ENCODE results near the gene LPAR3. TPM values are rescaled to one million over a fixed set of nuclear protein-coding genes. Genes with fewer than 3 reads are reported as not detected.

LPAR3 gene
- total and polyA plus RNA-seq, 2 experiments from 2014 or later, result 0.32 TPM; not detected in 1

DNA sequence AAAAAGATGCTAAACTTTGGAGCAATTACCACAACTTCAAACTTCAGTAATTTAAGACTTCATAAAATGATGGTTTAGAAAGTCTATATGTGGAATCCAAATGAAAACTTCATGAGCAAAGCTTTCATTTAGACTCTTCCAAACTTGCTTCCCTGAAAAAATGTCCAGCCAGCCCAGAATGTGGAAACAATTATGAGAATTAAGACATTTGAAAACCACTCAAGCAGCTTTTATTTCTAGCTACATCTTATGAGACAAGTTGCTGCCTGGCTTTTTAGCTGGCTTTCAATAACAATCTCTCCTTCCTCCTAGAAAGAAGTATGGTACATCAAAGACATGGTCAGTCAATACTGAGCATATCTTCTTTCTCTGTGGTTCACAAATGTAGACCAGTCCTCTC, 21.8 kb downstream of the LPAR3 start:
- H3K27me3 ChIP-seq (replicated peaks; ENCODE audit: insufficient read depth), result no peaks in the 10 kb centered on the region
- H3K4me1 ChIP-seq (ENCODE audit: insufficient read depth), result peaks cover 22% of the 10 kb centered on the region
- H3K9me3 ChIP-seq (ENCODE audit: low read depth), result no peaks in the 10 kb centered on the region
- peaks cover 12% of the 10 kb centered on the region for H3F3A ChIP-seq (ENCODE audit: insufficient read depth)
- no peak for DNase-seq
- no peaks in the 10 kb centered on the region for H3K79me2 ChIP-seq (ENCODE audit: insufficient read depth)
- in situ Hi-C loops (cut with MboI), result no loop called here
- H3K36me3 ChIP-seq (ENCODE audit: low read depth), result no peaks in the 10 kb centered on the region
- H3K4me2 ChIP-seq (ENCODE audit: unreplicated experiment), result no peak overlapping the region
- no peak overlapping the region for H3K4me3 ChIP-seq
- no peaks in the 10 kb centered on the region for H4K20me1 ChIP-seq (ENCODE audit: insufficient read depth)
- no peaks in the 10 kb centered on the region for H3K9me2 ChIP-seq (ENCODE audit: insufficient read depth)
- no peak overlapping the region for H2AFZ ChIP-seq
- no peak overlapping the region for H3K9ac ChIP-seq
- no peak for TF ChIP-seq EZH2 (IDR thresholded peaks at IDR 0.05; ENCODE audit: insufficient read depth, poor library complexity, severe bottlenecking)
- no peak for TF ChIP-seq EZH2phosphoT487 (IDR thresholded peaks at IDR 0.05; ENCODE audit: insufficient read depth, low read depth)
- H3K27ac ChIP-seq, result no peak overlapping the region

DNA sequence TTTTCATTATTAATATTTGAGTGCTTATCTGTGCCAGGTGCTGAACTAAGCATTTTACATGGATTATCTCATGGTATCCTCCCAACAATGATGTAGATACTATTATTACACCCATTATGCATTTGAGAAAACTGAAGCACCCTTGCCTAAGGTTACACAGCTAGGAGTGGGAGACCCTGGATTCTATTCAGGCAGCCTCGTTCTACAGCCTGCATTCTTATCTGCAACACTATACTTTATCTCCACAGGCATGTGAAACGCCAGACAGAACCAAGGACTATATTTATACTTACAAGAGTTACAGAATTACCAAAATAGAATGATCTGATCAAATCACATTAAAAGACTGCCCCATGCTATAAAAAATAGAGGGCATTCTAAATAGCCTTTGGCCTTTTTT, 22.4 kb downstream of the LPAR3 start:
- no peak for DNase-seq
- H3K27me3 ChIP-seq (replicated peaks; ENCODE audit: insufficient read depth), result no peaks in the 10 kb centered on the region
- H3K9me3 ChIP-seq (ENCODE audit: low read depth), result no peaks in the 10 kb centered on the region
- no peak overlapping the region for H2AFZ ChIP-seq
- H3K9ac ChIP-seq, result no peak overlapping the region
- TF ChIP-seq EZH2phosphoT487 (IDR thresholded peaks at IDR 0.05; ENCODE audit: insufficient read depth, low read depth), result no peak
- H3K27ac ChIP-seq, result no peak overlapping the region
- in situ Hi-C loops (cut with MboI), result no loop called here
- H3F3A ChIP-seq (ENCODE audit: insufficient read depth), result peaks cover 12% of the 10 kb centered on the region
- no peaks in the 10 kb centered on the region for H3K9me2 ChIP-seq (ENCODE audit: insufficient read depth)
- no peaks in the 10 kb centered on the region for H3K36me3 ChIP-seq (ENCODE audit: low read depth)
- no peak overlapping the region for H3K4me2 ChIP-seq (ENCODE audit: unreplicated experiment)
- no peaks in the 10 kb centered on the region for H4K20me1 ChIP-seq (ENCODE audit: insufficient read depth)
- 75 to 77% methylated on average over 2 of the region's 2 CpGs for WGBS, 2 experiments (ENCODE audit: low coverage in 1 of 2, low lambda C conversion rate in 2 of 2, missing lambda C conversion rate in 2 of 2)
- H3K79me2 ChIP-seq (ENCODE audit: insufficient read depth), result no peaks in the 10 kb centered on the region
- no peak overlapping the region for H3K4me3 ChIP-seq
- peaks cover 22% of the 10 kb centered on the region for H3K4me1 ChIP-seq (ENCODE audit: insufficient read depth)

DNA sequence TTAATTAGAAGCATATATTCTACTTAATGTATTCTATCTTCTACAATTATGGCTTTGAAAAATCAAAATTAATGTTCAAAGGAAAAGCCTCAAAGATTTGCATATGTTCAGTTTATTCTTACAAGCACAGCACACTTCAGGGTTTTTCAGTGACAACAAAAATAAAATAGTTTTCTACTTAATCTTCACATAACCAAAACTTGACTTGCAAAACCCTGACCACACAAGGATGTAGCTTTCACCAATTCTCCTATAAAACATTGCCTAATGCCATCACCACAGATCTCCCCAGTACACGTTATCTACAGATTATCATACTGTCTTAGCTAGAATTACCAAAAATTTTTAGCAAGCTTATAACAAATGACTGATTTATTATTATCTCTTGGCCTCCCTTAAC, 23.3 kb downstream of the LPAR3 start:
- Histone ChIP-seq H3K9me3 (ENCODE audit: low read depth) (no peaks in the 10 kb centered on the region), H2AFZ (no peak overlapping the region), H3K9me2 (ENCODE audit: insufficient read depth) (no peaks in the 10 kb centered on the region), H3K79me2 (ENCODE audit: insufficient read depth) (no peaks in the 10 kb centered on the region), H3F3A (ENCODE audit: insufficient read depth) (peaks cover 12% of the 10 kb centered on the region), H3K27me3 (replicated peaks; ENCODE audit: insufficient read depth) (no peaks in the 10 kb centered on the region), H3K36me3 (ENCODE audit: low read depth) (no peaks in the 10 kb centered on the region), H3K27ac (0 out of 2 replicates have a peak overlapping the region, but pooled peaks have one; percentile 8), H3K9ac (no peak overlapping the region), H4K20me1 (ENCODE audit: insufficient read depth) (no peaks in the 10 kb centered on the region), H3K4me2 (ENCODE audit: unreplicated experiment) (peak overlapping the region; percentile 21), H3K4me3 (no peak overlapping the region), H3K4me1 (ENCODE audit: insufficient read depth) (peaks cover 22% of the 10 kb centered on the region)
- 6 to 11% methylated on average over 1 of the region's 1 CpG for WGBS, 2 experiments (ENCODE audit: low coverage in 1 of 2, low lambda C conversion rate in 2 of 2, missing lambda C conversion rate in 2 of 2)
- DNase-seq, result peak; percentile 77
- in situ Hi-C loops (cut with MboI), result no loop called here
- no peak for TF ChIP-seq EZH2 (IDR thresholded peaks at IDR 0.05; ENCODE audit: insufficient read depth, poor library complexity, severe bottlenecking)
- 0 out of 2 replicates have a peak, but pooled peaks have one; percentile 67 for TF ChIP-seq EZH2phosphoT487 (IDR thresholded peaks at IDR 0.05; ENCODE audit: insufficient read depth, low read depth)

DNA sequence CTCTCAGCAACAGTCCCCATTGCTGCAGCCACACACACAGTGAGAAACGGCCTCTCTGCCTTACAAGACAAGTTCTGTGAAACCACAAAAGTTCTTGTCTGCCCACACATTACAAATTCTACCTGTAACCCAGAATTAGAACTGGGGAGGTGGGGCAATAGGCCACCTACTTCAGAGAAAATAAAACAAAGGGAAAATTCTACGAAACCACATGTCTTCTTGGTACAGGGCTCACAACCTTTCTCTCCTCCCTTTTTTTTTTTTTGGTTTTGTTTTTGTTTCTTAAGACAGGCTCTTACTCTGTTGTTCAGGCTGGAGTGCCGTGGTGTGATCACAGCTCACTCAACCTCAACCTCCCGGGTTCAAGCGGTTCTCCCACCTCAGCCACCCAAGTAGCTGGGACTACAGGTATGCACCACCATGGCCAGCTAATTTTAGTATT, 30.2 kb downstream of the LPAR3 start:
- H3K36me3 ChIP-seq (ENCODE audit: low read depth), result no peaks in the 10 kb centered on the region
- no peak overlapping the region for H2AFZ ChIP-seq
- DNase-seq, result no peak
- H3K4me3 ChIP-seq, result no peak overlapping the region
- in situ Hi-C loops (cut with MboI), result no loop called here
- no peak overlapping the region for H3K9ac ChIP-seq
- H3K9me2 ChIP-seq (ENCODE audit: insufficient read depth), result no peaks in the 10 kb centered on the region
- H3K4me2 ChIP-seq (ENCODE audit: unreplicated experiment), result no peak overlapping the region
- H3K27me3 ChIP-seq (replicated peaks; ENCODE audit: insufficient read depth), result no peaks in the 10 kb centered on the region
- no peaks in the 10 kb centered on the region for H4K20me1 ChIP-seq (ENCODE audit: insufficient read depth)
- no peak overlapping the region for H3K27ac ChIP-seq
- H3F3A ChIP-seq (ENCODE audit: insufficient read depth), result no peaks in the 10 kb centered on the region
- WGBS, 2 experiments (ENCODE audit: low coverage in 1 of 2, low lambda C conversion rate in 2 of 2, missing lambda C conversion rate in 2 of 2), result 90 to 92% methylated on average over 5 of the region's 5 CpGs
- H3K79me2 ChIP-seq (ENCODE audit: insufficient read depth), result no peaks in the 10 kb centered on the region
- TF ChIP-seq EZH2phosphoT487 (IDR thresholded peaks at IDR 0.05; ENCODE audit: insufficient read depth, low read depth) (no peak), EZH2 (IDR thresholded peaks at IDR 0.05; ENCODE audit: insufficient read depth, poor library complexity, severe bottlenecking) (no peak)
- H3K9me3 ChIP-seq (ENCODE audit: low read depth), result no peaks in the 10 kb centered on the region
- no peaks in the 10 kb centered on the region for H3K4me1 ChIP-seq (ENCODE audit: insufficient read depth)

DNA sequence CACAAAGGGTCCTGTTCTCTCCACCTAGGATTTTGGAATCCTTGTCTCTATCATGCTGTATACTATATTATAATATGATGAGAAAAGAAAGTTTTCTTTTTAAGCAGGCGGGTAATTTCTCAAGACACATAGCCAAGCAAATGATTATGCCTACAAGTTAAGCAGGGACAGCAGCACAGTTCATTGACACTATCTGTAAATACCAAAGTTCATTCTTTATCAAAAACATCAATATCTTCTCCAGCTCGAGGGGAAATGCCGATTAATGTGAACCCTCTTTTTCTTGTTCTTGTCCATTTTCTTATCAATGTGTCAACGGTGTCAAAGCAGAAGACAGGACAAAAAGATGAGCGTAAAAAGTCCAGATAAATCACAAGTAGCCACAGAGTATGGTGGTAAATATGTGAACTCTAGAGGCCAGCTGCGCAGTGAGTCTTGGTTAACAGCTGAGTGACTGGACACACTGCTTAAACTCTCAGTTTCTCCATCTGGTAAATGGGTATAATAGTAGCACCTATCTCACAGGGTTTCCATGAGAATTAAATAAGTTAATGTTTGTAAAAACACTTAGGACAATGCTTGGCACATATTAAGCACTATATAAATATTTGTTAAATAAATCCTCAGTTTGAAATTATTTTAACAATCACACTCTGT, 30.9 kb downstream of the LPAR3 start:
- no peak for TF ChIP-seq EZH2phosphoT487 (IDR thresholded peaks at IDR 0.05; ENCODE audit: insufficient read depth, low read depth)
- TF ChIP-seq EZH2 (IDR thresholded peaks at IDR 0.05; ENCODE audit: insufficient read depth, poor library complexity, severe bottlenecking), result no peak
- H3K9me3 ChIP-seq (ENCODE audit: low read depth), result no peaks in the 10 kb centered on the region
- no peak overlapping the region for H3K9ac ChIP-seq
- H2AFZ ChIP-seq, result no peak overlapping the region
- no peaks in the 10 kb centered on the region for H3K27me3 ChIP-seq (replicated peaks; ENCODE audit: insufficient read depth)
- H3K79me2 ChIP-seq (ENCODE audit: insufficient read depth), result no peaks in the 10 kb centered on the region
- H3K4me1 ChIP-seq (ENCODE audit: insufficient read depth), result no peaks in the 10 kb centered on the region
- no peaks in the 10 kb centered on the region for H3K9me2 ChIP-seq (ENCODE audit: insufficient read depth)
- no peaks in the 10 kb centered on the region for H3K36me3 ChIP-seq (ENCODE audit: low read depth)
- in situ Hi-C loops (cut with MboI), result no loop called here
- WGBS, 2 experiments (ENCODE audit: low coverage in 1 of 2, low lambda C conversion rate in 2 of 2, missing lambda C conversion rate in 2 of 2), result 77 to 81% methylated on average over 6 of the region's 6 CpGs
- no peaks in the 10 kb centered on the region for H4K20me1 ChIP-seq (ENCODE audit: insufficient read depth)
- no peaks in the 10 kb centered on the region for H3F3A ChIP-seq (ENCODE audit: insufficient read depth)
- no peak overlapping the region for H3K27ac ChIP-seq
- H3K4me3 ChIP-seq, result no peak overlapping the region
- H3K4me2 ChIP-seq (ENCODE audit: unreplicated experiment), result no peak overlapping the region
- no peak for DNase-seq
